C4-2B (cell line): ENCODE data around the gene CACNA2D1.

ENCODE experiments used
- CTCF ChIP-seq: fragments of 450-650 bp; conservative IDR thresholded peaks from 2 replicates; pipeline ENCODE4 v1.5.1; 2017; ENCODE audit warnings: mild to moderate bottlenecking
- ZFX ChIP-seq: fragments of 450-650 bp; IDR thresholded peaks from 2 replicates; pipeline ENCODE4 v1.6.1; 2017

- TF ChIP-seq CTCF (no peak), ZFX (no peak)
Observed at GRCh38 chr7:82188636-82189035, 254.9 kb downstream of the CACNA2D1 start.
